SIG-M5 (cell line): ENCODE measurements around the gene UBC.

Experiments
- DNase-seq: peaks from one replicate; lab custom pipeline; 2025; lab: John Stamatoyannopoulos, UW

Gene UBC

DNA sequence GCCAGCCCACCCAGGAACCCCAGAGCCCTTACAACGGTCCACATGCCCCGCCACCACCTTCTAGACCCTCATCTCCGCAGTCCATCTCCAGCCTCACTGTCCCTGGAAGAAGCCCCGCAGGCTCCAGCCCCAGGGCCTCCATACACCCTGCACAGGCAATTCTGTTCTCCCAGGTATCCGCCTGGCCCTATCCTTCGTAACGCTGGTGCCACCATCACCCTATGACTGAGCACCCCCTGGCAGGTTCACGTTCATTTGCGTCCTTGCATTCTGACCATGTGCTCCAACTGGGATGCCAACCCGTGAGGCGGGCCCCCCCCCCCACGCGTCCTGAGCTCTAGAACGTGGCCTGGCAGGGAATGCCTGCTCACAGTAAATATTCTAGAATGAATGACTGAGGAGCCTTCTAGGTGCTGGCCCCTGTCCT is 50.1 kb downstream of the UBC start:
- no peak for DNase-seq

DNA sequence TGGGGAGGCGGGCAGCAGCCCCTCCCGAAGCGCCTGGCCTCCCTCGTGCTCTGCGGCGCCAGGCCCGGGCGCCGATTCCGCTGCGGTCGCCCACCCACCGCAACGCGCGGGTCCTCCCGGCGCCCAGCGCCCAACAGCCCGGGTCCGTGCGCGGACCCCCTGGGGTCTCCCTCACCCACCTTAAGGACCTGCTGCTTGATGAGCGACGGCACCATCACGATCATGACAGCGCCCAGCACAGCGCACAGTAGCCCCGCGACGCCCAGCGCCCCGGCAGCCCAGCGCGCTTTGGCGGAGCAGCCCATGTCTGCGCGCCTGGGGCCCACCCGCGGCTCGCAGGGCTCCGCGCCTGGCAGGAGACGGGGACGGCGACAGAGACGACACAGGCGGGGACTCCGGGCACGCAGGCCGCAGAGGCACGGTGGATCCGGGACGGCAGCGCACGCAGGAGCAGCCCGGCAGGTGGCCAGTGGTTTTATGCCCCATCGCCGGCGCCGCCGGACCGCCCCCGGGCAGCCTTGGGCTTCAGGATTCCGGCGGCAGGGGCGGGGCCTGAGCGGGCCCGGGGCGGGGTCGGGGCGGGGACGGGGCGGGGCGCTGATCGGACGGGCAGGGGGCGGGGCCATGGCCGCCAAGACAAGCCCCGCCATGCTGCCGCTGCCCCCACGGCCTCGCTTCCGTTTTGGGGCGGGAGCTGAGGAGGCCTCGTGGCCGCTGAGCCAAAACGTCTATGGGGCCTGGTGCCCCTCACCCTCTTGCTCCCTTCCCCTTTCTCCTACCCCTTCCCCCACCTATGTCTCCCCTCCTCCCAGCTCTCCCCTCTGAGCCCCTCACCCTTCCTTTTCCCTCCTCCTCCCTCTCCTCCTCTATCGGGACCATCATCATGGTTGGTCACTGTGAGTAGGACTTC is 50.8 kb downstream of the UBC start, which contains the start of gene SCARB1:
Gene SCARB1 (minus strand): TSS at position 449 of the 910 bp plus-strand sequence. CDS start 144 bp downstream, at position 305.
- no peak for DNase-seq

DNA sequence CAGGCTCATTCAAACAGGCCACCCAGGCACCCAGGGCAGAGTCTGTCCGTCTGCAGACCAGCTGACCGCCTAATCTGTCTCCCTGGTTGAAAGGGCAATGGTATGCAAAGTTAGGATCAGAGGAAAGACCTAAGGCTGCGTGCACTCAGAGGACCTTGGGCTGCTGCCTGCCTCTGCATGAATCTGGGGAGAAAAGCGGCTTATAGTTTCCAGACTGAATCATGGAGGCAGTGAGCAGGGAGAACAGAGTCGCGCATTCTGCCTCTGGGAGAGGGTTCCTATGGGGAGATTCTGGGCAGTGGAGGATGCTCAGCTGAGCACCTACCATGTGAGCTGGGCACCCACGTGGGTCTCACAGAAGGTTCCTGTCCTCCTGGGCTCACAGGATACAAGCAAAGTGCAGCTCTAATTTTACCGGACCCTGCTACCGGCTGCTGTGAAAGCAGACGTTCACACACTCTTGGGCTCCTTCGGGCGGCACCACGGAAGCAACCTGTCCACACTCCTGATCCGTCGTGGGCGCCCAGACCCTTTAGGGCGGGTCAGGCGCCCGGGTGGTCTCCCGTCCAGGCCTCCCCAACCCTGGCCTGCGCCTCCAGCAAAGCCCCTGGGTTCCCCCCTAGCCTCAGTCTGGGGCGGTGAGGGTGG is 51.6 kb downstream of the UBC start:
- no peak for DNase-seq

DNA sequence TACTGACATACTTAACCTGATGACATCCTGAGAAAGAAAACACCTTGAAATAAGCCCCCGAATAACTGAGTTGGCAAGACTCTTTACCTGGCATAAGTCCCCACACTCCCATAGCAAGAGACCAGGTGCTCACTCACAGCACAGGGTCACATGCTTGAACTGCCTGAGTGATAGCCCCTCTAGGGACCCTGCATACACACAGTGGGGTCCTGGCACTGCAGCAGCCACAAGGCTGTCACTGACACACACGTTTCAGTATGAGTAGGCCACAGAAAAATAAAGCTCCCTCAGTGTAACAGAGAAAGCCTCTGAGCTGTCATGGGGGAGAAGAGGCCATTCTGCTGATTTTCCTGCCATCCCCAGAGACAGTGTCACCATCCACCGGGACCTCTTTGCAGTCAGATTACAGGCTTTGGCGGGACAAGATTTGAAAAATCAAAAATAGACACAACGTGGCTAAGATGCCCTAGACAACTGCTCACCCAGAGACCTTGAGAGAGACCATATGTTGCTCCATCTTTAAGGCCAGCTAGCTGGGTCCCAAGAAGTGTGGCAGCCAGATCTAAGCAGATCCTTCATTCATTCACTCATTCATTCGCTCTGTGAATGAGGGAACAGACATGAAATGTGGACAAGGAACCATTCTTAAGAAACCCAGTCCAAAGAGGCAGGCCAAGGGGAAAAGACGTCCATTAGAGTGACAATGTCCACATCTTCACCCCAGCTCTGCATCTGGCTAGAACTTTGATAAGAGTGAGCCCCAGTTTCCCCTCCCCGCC is 52.4 kb downstream of the UBC start:
- DNase-seq: no peak
